OCI-LY3 (cell line): ENCODE data around the gene UBAP1.

Experiments
- CTCF ChIP-seq: fragments of 200-600, 300-600 bp; sonication (generic); IDR thresholded peaks from 2 replicates; pipeline ENCODE4 v1.5.1; 2014; ENCODE audit warnings: antibody characterized with exemption, low read length, low read depth
- EZH2phosphoT487 ChIP-seq: fragments of 200-600 bp; shearing (Covaris generic); IDR thresholded peaks from 2 replicates; pipeline ENCODE4 v1.6.1; 2018; ENCODE audit warnings: antibody characterized with exemption, mixed run types, low read depth

- no peak for TF ChIP-seq CTCF
- TF ChIP-seq EZH2phosphoT487 = no peak
Observed at GRCh38 chr9:34246453-34246852, 67.6 kb downstream of the UBAP1 start.
